WTC11 (cell line): Measurements from ENCODE around the gene GGN. TPM values are rescaled to one million over a fixed set of nuclear protein-coding genes. Genes with fewer than 3 reads are reported as not detected.

Source experiments
- ATAC-seq: fragments of 200-7000 bp; cut with Tn5 transposase; 2 replicates; pipeline ENCODE4 v1.10.0; 2021; ENCODE audit warnings: mild to moderate bottlenecking, moderate library complexity
- CTCF ChIA-PET: fragments of 300-600 bp; sonication (Branson Sonifier 250); formaldehyde crosslinking; loops from one replicate; lab custom pipeline; 2021; ENCODE audit warnings: antibody characterized with exemption; lab: Charles Lee
- POLR2A ChIA-PET: fragments of 350-600 bp; sonication (Branson Sonifier 250); formaldehyde crosslinking; loops from one replicate; lab custom pipeline; 2021; ENCODE audit warnings: antibody characterized with exemption; lab: Charles Lee
- DNase-seq: peaks from one replicate; pipeline ENCODE4 v3.0.0; 2021; ENCODE audit warnings: low spot score
- H3K27ac Mint-ChIP-seq: 2 replicates; pipeline ENCODE4 v1.8.0; 2021; ENCODE audit warnings: mixed read lengths
- H3K27me3 Mint-ChIP-seq: 2 replicates; pipeline ENCODE4 v1.8.0; 2021; ENCODE audit warnings: low read depth, mild to moderate bottlenecking, moderate library complexity, mixed read lengths
- H3K36me3 Mint-ChIP-seq: 2 replicates; pipeline ENCODE4 v1.8.0; 2021; ENCODE audit warnings: mixed read lengths
- H3K4me1 Mint-ChIP-seq: 2 replicates; pipeline ENCODE4 v1.8.0; 2022; ENCODE audit warnings: mixed read lengths
- H3K4me3 Mint-ChIP-seq: 2 replicates; pipeline ENCODE4 v1.8.0; 2021; ENCODE audit warnings: mild to moderate bottlenecking, moderate library complexity, mixed read lengths
- H3K9me3 Mint-ChIP-seq: 2 replicates; pipeline ENCODE4 v1.8.0; 2021; ENCODE audit warnings: mixed read lengths
- ATF1 ChIP-seq: sonication (generic); formaldehyde crosslinking; IDR thresholded peaks from 2 replicates; pipeline ENCODE4 v1.8.1; 2023; ENCODE audit warnings: mild to moderate bottlenecking, moderate library complexity, missing genetic modification reagents
- CBFB ChIP-seq: sonication (generic); formaldehyde crosslinking; IDR thresholded peaks from 2 replicates; pipeline ENCODE4 v1.8.1; 2022; ENCODE audit warnings: mild to moderate bottlenecking, low read depth, missing genetic modification reagents
- CREB1 ChIP-seq: sonication (generic); formaldehyde crosslinking; IDR thresholded peaks from 2 replicates; pipeline ENCODE4 v1.8.0; 2023; ENCODE audit warnings: mild to moderate bottlenecking, missing genetic modification reagents
- CTCF ChIP-seq: fragments of 200-600 bp; IDR thresholded peaks from 2 replicates; pipeline ENCODE4 v1.8.0; 2022; ENCODE audit warnings: antibody characterized with exemption
- FOXK1 ChIP-seq: sonication (generic); formaldehyde crosslinking; IDR thresholded peaks from 2 replicates; pipeline ENCODE4 v1.8.0; 2022; ENCODE audit warnings: mild to moderate bottlenecking, moderate library complexity, missing genetic modification reagents
- FOXP4 ChIP-seq: sonication (generic); formaldehyde crosslinking; IDR thresholded peaks from 2 replicates; pipeline ENCODE4 v1.8.0; 2022; ENCODE audit warnings: mild to moderate bottlenecking, missing genetic modification reagents
- JUN ChIP-seq: sonication (generic); formaldehyde crosslinking; IDR thresholded peaks from 2 replicates; pipeline ENCODE4 v1.8.0; 2023; ENCODE audit warnings: mild to moderate bottlenecking, missing genetic modification reagents
- MLX ChIP-seq: sonication (generic); formaldehyde crosslinking; IDR thresholded peaks from 2 replicates; pipeline ENCODE4 v1.8.1; 2023; ENCODE audit warnings: mild to moderate bottlenecking, missing genetic modification reagents, moderate library complexity
- NR2C2 ChIP-seq: sonication (generic); formaldehyde crosslinking; IDR thresholded peaks from 2 replicates; pipeline ENCODE4 v1.8.0; 2022; ENCODE audit warnings: mild to moderate bottlenecking, missing genetic modification reagents
- PRDM15 ChIP-seq: sonication (generic); formaldehyde crosslinking; IDR thresholded peaks from 2 replicates; pipeline ENCODE4 v1.8.0; 2022; ENCODE audit warnings: missing genetic modification reagents
- PREB ChIP-seq: sonication (generic); formaldehyde crosslinking; IDR thresholded peaks from 2 replicates; pipeline ENCODE4 v1.8.1; 2022; ENCODE audit warnings: mild to moderate bottlenecking, missing genetic modification reagents, moderate library complexity, borderline replicate concordance
- STAT6 ChIP-seq: sonication (generic); formaldehyde crosslinking; conservative IDR thresholded peaks from 2 replicates; pipeline ENCODE4 v1.8.1; 2023; ENCODE audit warnings: mild to moderate bottlenecking, low read depth, missing genetic modification reagents, moderate library complexity
- USF1 ChIP-seq: sonication (generic); formaldehyde crosslinking; IDR thresholded peaks from 2 replicates; pipeline ENCODE4 v1.8.0; 2022; ENCODE audit warnings: mild to moderate bottlenecking, missing genetic modification reagents
- ZBTB43 ChIP-seq: sonication (generic); formaldehyde crosslinking; IDR thresholded peaks from 2 replicates; pipeline ENCODE4 v1.8.1; 2023; ENCODE audit warnings: mild to moderate bottlenecking, missing genetic modification reagents
- ZNF423 ChIP-seq: fragments of 250-450 bp; sonication (Bioruptor Pico); IDR thresholded peaks from 2 replicates; pipeline ENCODE4 v2.1.2; 2022; ENCODE audit warnings: mild to moderate bottlenecking, moderate library complexity
- ZNF532 ChIP-seq: fragments of 250-450 bp; sonication (Bioruptor Pico); IDR thresholded peaks from 2 replicates; pipeline ENCODE4 v1.9.0; 2021; ENCODE audit warnings: mild to moderate bottlenecking, borderline replicate concordance
- total RNA-seq: library from RNA; stranded (reverse); gene quantifications from 3 replicates; pipeline ENCODE4 v1.2.3, GENCODE V29; 2021

Gene GGN
- total RNA-seq, 1 experiment from 2014 or later = 2.4 TPM

GRCh38 chr19:38362076-38362945 lies 25.5 kb downstream of the GGN start:
- ATAC-seq (peak; percentile 77), DNase-seq (peak; percentile 99)
- H3K9me3 Mint-ChIP-seq = no peaks in the 10 kb centered on the region
- POLR2A ChIA-PET = interaction anchor here (0.8 to 2.7 kb wide), 5 partner anchors 12 to 81 kb away, joined by 3 to 16 read pairs (median 5); partner anchors contain the start of genes GGN and PSMD8
- H3K27ac Mint-ChIP-seq = peak overlapping the region; percentile 96
- peaks cover 59% of the 10 kb centered on the region for H3K27me3 Mint-ChIP-seq
- H3K4me3 Mint-ChIP-seq = peak overlapping the region; percentile 86
- CTCF ChIA-PET = interaction anchor here (0.5 to 2.9 kb wide), 13 partner anchors 11 to 129 kb away, joined by 3 to 19 read pairs (median 4); partner anchors contain the start of genes CATSPERG, FAM98C, GGN and PPP1R14A
- peaks cover 10% of the 10 kb centered on the region for H3K4me1 Mint-ChIP-seq
- no peaks in the 10 kb centered on the region for H3K36me3 Mint-ChIP-seq
- no peak for TF ChIP-seq STAT6
- TF ChIP-seq CBFB (CRISPR knock-in tag) = no peak
- no peak for TF ChIP-seq CREB1 (CRISPR knock-in tag)
- no peak for TF ChIP-seq ATF1 (CRISPR knock-in tag)
- TF ChIP-seq PREB = no peak
- no peak for TF ChIP-seq ZNF532 (CRISPR knock-in tag)
- no peak; the same call in 1 of the 2 replicates for TF ChIP-seq FOXK1 (CRISPR knock-in tag)
- no peak for TF ChIP-seq NR2C2
- no peak for TF ChIP-seq MLX (CRISPR knock-in tag)
- TF ChIP-seq USF1 (CRISPR knock-in tag) = no peak; the same call in 1 of the 2 replicates
- TF ChIP-seq FOXP4 (CRISPR knock-in tag) = no peak
- peak; percentile 56; the same call in 1 of the 2 replicates for TF ChIP-seq ZBTB43 (CRISPR knock-in tag)
- no peak for TF ChIP-seq CTCF
- TF ChIP-seq JUN (CRISPR knock-in tag) = no peak
- no peak for TF ChIP-seq ZNF423 (CRISPR knock-in tag)
- TF ChIP-seq PRDM15 (CRISPR knock-in tag) = peak; percentile 78
